ENCODE results near the gene MUC20.
"Not testable (repeated sequence)": the region's sequence is repeated elsewhere in the genome, so short reads cannot be mapped to it uniquely, and the experiment has no call there.

Gene MUC20

DNA sequence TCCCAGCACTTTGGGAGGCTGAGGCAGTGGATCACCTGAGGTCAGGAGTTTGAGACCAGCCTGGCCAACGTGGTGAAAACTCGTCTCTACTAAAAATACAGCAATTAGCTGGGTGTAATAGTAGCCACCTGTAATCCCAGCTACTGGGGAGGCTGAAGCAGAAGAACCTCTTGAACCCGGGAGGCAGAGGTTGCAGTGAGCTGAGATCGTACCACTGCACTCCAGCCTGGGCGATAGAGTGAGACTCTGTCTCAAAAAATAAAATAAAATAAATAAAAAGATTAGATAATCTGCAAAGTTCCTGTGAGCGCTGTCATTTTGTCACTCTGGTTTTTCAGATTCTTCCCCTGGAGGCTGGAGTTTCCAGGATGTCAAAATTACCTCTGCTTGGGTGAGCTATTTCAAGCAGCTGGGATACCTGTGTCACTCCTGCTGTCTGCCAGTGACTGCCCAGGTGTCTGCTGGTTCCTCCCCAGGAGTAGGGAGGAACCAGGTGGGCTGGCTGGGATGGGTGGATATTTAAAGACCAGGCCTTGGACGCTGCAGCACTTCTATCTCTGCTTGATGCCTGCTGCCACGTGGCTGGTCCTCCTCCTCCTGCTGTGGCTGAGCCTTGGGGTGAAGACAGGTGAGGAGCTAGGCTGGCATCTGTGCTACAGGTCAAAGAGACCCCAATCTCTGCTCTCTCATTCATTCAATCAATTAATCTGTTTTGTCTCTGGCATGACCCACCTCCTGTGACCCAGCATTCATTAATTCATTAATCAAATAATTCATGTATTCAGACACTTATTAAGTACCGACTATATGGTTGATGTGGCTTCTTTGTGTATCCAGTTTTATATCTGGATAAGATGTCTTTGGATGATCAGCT, 19.5 kb upstream of the MUC20 start:
- Histone ChIP-seq H3K27me3 (ENCODE audit: control insufficient read depth in 2 of 2, insufficient read depth in 2 of 2, low read length in 2 of 2) (no peaks in the 10 kb centered on the region), H3K9me3 (ENCODE audit: control insufficient read depth in 2 of 2, low read length in 2 of 2) (no peaks in the 10 kb centered on the region), H3K4me1 (ENCODE audit: control insufficient read depth in 2 of 2, insufficient read depth in 2 of 2, low read length in 2 of 2) (no peaks in the 10 kb centered on the region), H3K9ac (ENCODE audit: low read depth in 1 of 2, low read length in 2 of 2) (no peak overlapping the region), H3K4me3 (ENCODE audit: low read length in 2 of 2) (no peak overlapping the region), H3K27ac (ENCODE audit: low read depth in 2 of 2, low read length in 2 of 2) (no peak overlapping the region), H3K36me3 (ENCODE audit: control insufficient read depth in 2 of 2, insufficient read depth in 2 of 2, low read length in 2 of 2) (peaks cover 0 to 10% of the 10 kb centered on the region in 2 donors)

DNA sequence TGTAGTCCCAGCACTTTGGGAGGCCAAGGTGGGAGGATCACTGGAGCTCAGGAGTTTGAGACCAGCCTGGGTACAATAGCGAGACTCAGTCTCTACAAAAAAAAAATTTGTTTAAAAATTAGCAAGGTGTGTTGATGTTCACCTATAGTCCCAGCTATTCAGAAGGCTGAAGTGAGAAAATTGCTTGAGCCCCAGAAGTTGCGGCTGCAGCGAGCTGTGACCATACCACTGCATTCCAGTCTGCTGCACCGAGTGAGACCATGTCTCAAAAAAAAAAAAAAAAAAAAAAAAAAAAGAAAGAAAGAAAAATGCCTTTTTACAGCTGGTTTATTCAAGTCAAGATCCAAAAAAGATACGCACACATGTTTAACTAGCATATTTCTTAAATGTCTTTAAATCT, 17.0 kb upstream of the MUC20 start:
- peaks cover 0 to 8% of the 10 kb centered on the region in 2 donors for H3K36me3 ChIP-seq (ENCODE audit: control insufficient read depth in 2 of 2, insufficient read depth in 2 of 2, low read length in 2 of 2)
- H3K4me3 ChIP-seq (ENCODE audit: low read length in 2 of 2) = no peak overlapping the region

DNA sequence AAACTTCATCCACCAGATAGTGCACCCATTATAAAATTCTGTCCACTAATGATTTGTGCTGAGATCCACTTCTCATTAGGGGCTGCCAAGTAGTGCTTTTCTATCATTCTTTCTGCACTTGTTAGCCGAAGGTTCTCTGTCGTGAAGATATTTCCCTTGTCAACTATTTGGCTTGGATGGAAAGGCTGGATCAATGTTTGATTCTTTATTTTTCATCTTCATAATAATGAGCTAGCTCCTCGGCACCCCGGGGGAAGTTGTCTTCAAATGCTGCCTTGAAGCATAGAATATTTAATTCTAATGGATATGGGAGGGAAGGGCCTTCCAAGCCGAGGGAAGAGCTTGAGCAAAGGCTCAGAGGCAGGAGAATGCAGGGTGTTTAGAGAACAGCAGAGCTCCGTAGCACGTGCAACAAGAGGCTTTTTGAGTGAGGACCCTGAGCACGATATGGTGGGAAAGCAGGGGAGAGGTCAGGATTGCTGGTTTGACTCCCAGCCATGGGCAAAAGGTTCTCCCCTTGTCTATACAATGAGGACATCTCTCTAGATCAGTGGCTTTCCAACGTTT, 16.3 kb upstream of the MUC20 start:
- no peaks in the 10 kb centered on the region for H3K4me1 ChIP-seq (ENCODE audit: control insufficient read depth in 2 of 2, insufficient read depth in 2 of 2, low read length in 2 of 2)
- no peak overlapping the region for H3K4me3 ChIP-seq (ENCODE audit: low read length in 2 of 2)
- H3K36me3 ChIP-seq (ENCODE audit: control insufficient read depth in 2 of 2, insufficient read depth in 2 of 2, low read length in 2 of 2) = peaks cover 0 to 11% of the 10 kb centered on the region in 2 donors
- no peaks in the 10 kb centered on the region for H3K27me3 ChIP-seq (ENCODE audit: control insufficient read depth in 2 of 2, insufficient read depth in 2 of 2, low read length in 2 of 2)
- no peaks in the 10 kb centered on the region for H3K9me3 ChIP-seq (ENCODE audit: control insufficient read depth in 2 of 2, low read length in 2 of 2)
- H3K9ac ChIP-seq (ENCODE audit: low read depth in 1 of 2, low read length in 2 of 2) = no peak overlapping the region
- no peak overlapping the region for H3K27ac ChIP-seq (ENCODE audit: low read depth in 2 of 2, low read length in 2 of 2)

More for the DNA sequence above, 17.0 kb upstream of the MUC20 start:
- Histone ChIP-seq H3K27me3 (ENCODE audit: control insufficient read depth in 2 of 2, insufficient read depth in 2 of 2, low read length in 2 of 2) (no peaks in the 10 kb centered on the region), H3K27ac (ENCODE audit: low read depth in 2 of 2, low read length in 2 of 2) (no peak overlapping the region), H3K9ac (ENCODE audit: low read depth in 1 of 2, low read length in 2 of 2) (no peak overlapping the region), H3K4me1 (ENCODE audit: control insufficient read depth in 2 of 2, insufficient read depth in 2 of 2, low read length in 2 of 2) (no peaks in the 10 kb centered on the region), H3K9me3 (ENCODE audit: control insufficient read depth in 2 of 2, low read length in 2 of 2) (no peaks in the 10 kb centered on the region)

DNA sequence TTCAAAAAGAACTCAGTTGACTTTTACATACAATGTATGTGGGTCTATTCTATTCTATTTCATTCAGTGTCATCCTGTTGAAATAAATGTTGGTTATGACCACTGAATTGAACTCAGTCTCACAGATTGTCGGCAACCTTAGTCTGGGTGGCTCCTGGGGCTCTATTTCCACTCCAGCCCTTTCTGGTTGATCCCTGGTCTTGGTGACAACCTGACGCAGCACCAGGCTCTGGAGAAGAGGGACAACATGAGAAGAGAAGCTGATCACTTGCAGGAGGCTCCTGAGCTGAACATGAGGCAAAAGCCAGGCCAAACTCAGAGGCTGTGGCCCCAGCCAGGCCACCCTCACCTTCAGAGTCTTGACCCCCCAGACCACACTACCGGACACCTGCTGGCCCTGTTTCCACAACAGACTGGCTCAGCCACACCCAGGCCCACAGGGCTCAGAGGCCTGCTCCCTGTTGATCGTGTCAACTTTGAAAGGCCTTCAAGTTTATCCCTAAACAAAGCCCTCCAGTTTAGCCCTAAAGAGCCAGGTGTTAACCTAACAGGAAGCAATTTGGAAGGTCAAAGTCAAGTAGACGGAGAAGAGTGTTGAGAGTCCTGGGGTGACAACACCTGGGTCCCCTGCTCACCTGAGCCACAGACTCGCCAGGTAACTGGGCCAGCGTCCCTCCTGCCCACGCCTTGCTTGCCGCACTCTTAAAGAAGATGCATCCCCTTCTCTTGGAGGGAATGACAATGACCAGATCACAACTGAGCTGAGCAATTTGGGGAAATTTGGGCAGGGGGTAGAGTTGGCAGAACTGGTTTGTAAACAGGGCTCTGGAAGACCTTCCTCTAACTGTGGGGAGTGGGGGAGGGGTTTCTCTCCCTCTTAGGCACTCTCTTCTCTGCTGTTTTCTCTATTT, 15.4 kb upstream of the MUC20 start:
- Histone ChIP-seq H3K36me3 (ENCODE audit: control insufficient read depth in 2 of 2, insufficient read depth in 2 of 2, low read length in 2 of 2) (peaks cover 0 to 14% of the 10 kb centered on the region in 2 donors), H3K4me1 (ENCODE audit: control insufficient read depth in 2 of 2, insufficient read depth in 2 of 2, low read length in 2 of 2) (no peaks in the 10 kb centered on the region), H3K27ac (ENCODE audit: low read depth in 2 of 2, low read length in 2 of 2) (no peak overlapping the region), H3K9me3 (ENCODE audit: control insufficient read depth in 2 of 2, low read length in 2 of 2) (no peaks in the 10 kb centered on the region), H3K27me3 (ENCODE audit: control insufficient read depth in 2 of 2, insufficient read depth in 2 of 2, low read length in 2 of 2) (no peaks in the 10 kb centered on the region), H3K4me3 (ENCODE audit: low read length in 2 of 2) (no peak overlapping the region), H3K9ac (ENCODE audit: low read depth in 1 of 2, low read length in 2 of 2) (no peak overlapping the region)

DNA sequence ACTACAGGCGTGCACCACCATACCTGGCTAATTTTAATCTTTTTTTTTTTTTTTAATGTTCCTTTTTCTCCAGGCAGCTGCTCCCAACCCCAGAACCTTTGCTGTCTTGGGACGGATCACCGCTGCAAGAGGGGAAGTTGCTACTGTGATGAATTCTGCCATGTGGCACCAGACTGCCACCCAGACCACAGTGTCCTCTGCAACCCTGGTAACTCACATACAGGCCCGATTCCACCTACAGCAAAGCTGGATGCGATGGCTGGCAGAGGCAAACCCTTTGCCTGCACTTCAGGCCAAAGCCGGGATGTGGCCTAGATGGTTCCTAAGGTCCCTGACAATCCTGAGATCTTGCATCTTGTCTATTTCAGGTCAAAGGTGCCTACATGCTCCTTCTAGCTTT, 12.7 kb upstream of the MUC20 start:
- Histone ChIP-seq H3K27ac (ENCODE audit: low read depth in 2 of 2, low read length in 2 of 2) (no peak overlapping the region), H3K27me3 (ENCODE audit: control insufficient read depth in 2 of 2, insufficient read depth in 2 of 2, low read length in 2 of 2) (no peaks in the 10 kb centered on the region), H3K4me3 (ENCODE audit: low read length in 2 of 2) (no peak overlapping the region), H3K9ac (ENCODE audit: low read depth in 1 of 2, low read length in 2 of 2) (no peak overlapping the region), H3K4me1 (ENCODE audit: control insufficient read depth in 2 of 2, insufficient read depth in 2 of 2, low read length in 2 of 2) (no peaks in the 10 kb centered on the region), H3K9me3 (ENCODE audit: control insufficient read depth in 2 of 2, low read length in 2 of 2) (no peaks in the 10 kb centered on the region), H3K36me3 (ENCODE audit: control insufficient read depth in 2 of 2, insufficient read depth in 2 of 2, low read length in 2 of 2) (peaks cover 0 to 26% of the 10 kb centered on the region in 2 donors)

DNA sequence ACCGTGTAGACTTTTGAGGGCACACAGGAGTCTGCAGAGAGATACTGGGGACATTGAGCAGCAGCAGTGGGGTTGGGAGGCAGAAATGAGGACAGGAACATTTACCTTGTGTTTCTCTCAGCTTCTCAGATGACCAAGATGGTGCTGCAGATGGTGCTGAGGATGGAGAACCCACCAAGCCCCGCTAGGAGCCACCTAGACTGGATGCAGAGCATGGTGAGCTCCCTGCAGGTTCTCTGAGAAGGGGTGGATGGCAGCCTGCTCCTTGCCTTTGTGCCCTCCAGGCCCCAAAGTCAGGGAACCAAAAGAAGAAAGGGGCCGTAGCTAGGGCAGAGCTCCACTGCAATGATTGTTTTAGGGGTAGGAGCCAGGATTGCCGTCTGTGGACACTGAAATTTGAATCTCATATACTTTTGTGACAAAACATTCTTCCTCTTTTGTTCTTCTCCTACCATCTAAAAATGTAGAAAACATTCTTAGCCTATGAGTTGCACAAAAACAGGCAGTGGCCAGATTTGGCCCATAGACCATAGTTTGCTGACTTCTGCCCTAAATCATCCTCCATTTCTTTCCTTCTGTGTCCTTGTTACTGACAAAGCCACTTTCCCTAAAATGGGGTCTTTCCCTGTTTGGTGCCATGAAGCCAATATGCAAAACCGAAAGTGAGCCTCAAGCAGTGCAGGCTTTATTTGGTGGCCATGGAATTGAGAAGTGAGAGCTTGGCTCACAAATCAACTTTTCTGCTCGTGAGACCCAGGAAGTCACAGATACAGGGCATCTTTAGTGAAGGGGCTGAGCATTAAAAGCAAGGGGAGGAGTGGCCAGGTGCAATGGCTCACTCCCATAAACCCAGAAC, 11.9 kb upstream of the MUC20 start:
- peaks cover 0 to 26% of the 10 kb centered on the region in 2 donors for H3K36me3 ChIP-seq (ENCODE audit: control insufficient read depth in 2 of 2, insufficient read depth in 2 of 2, low read length in 2 of 2)
- H3K4me1 ChIP-seq (ENCODE audit: control insufficient read depth in 2 of 2, insufficient read depth in 2 of 2, low read length in 2 of 2) = no peaks in the 10 kb centered on the region

DNA sequence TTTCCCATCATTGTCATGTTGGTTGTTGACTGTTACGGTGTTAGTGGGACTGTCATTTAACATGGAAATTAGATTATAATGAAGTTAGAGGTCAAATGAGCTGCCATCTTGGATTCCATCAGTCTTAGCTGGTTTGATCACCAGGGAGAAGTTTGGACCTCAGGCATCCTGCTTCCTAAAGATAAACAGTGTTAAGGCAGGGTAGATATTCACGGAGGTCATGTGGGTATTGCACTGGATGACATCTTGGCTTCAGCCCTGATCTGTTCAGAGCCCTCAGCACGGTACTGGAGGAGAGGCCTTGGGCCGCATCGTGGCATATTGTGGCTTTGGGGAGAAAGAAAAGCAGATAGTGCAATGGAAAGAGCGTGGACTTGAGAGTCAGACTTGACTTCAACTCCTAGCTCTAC, 11.1 kb upstream of the MUC20 start:
- H3K4me1 ChIP-seq (ENCODE audit: control insufficient read depth in 2 of 2, insufficient read depth in 2 of 2, low read length in 2 of 2) = no peaks in the 10 kb centered on the region
- no peaks in the 10 kb centered on the region for H3K9me3 ChIP-seq (ENCODE audit: control insufficient read depth in 2 of 2, low read length in 2 of 2)
- no peak overlapping the region for H3K27ac ChIP-seq (ENCODE audit: low read depth in 2 of 2, low read length in 2 of 2)
- no peak overlapping the region for H3K4me3 ChIP-seq (ENCODE audit: low read length in 2 of 2)
- no peak overlapping the region for H3K9ac ChIP-seq (ENCODE audit: low read depth in 1 of 2, low read length in 2 of 2)
- peaks cover 0 to 27% of the 10 kb centered on the region in 2 donors for H3K36me3 ChIP-seq (ENCODE audit: control insufficient read depth in 2 of 2, insufficient read depth in 2 of 2, low read length in 2 of 2)
- H3K27me3 ChIP-seq (ENCODE audit: control insufficient read depth in 2 of 2, insufficient read depth in 2 of 2, low read length in 2 of 2) = no peaks in the 10 kb centered on the region

More for the DNA sequence above, 11.9 kb upstream of the MUC20 start:
- Histone ChIP-seq H3K9ac (ENCODE audit: low read depth in 1 of 2, low read length in 2 of 2) (no peak overlapping the region), H3K9me3 (ENCODE audit: control insufficient read depth in 2 of 2, low read length in 2 of 2) (no peaks in the 10 kb centered on the region), H3K27ac (ENCODE audit: low read depth in 2 of 2, low read length in 2 of 2) (no peak overlapping the region), H3K27me3 (ENCODE audit: control insufficient read depth in 2 of 2, insufficient read depth in 2 of 2, low read length in 2 of 2) (no peaks in the 10 kb centered on the region), H3K4me3 (ENCODE audit: low read length in 2 of 2) (no peak overlapping the region)

DNA sequence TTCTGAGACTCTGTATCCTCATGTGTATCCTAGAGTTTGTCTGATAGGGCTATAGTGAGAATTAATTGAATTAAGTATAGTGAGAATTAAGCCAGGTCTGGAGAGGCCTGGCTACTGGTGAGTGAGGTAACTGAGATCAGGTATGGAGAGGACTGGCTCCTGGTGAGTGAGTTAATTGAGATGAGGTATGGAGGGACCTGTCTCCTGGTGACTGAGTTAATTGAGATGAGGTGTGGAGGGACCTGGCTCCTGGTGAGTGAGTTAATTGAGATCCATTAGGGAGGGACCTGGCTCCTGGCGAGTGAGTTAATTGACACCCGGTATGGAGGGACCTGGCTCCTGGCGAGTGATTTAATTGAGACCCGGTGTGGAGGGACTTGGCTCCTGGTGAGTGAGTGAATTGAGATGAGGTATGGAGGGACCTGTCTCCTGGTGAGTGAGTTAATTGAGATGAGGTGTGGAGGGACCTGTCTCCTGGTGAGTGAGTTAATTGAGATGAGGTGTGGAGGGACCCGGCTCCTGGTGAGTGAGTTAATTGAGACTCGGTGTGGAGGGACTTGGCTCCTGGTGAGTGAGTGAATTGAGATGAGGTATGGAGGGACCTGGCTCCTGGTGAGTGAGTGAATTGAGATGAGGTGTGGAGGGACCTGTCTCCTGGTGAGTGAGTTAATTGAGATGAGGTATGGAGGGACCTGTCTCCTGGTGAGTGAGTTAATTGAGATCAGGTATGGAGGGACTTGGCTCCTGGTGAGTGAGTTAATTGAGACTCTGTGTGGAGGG, 10.5 kb upstream of the MUC20 start:
- not testable (repeated sequence) for H3K4me1 ChIP-seq (ENCODE audit: control insufficient read depth in 2 of 2, insufficient read depth in 2 of 2, low read length in 2 of 2); H3K27ac ChIP-seq (ENCODE audit: low read depth in 2 of 2, low read length in 2 of 2); H3K4me3 ChIP-seq (ENCODE audit: low read length in 2 of 2); H3K27me3 ChIP-seq (ENCODE audit: control insufficient read depth in 2 of 2, insufficient read depth in 2 of 2, low read length in 2 of 2); H3K9ac ChIP-seq (ENCODE audit: low read depth in 1 of 2, low read length in 2 of 2); H3K9me3 ChIP-seq (ENCODE audit: control insufficient read depth in 2 of 2, low read length in 2 of 2)
- peaks cover 0 to 31% of the 10 kb centered on the region in 2 donors for H3K36me3 ChIP-seq (ENCODE audit: control insufficient read depth in 2 of 2, insufficient read depth in 2 of 2, low read length in 2 of 2)
